HepG2 (cell line): Measurements from ENCODE around the gene B4GALT5. TPM values are rescaled to one million over a fixed set of nuclear protein-coding genes. Genes with fewer than 3 reads are reported as not detected.

Source experiments
- ATRX ChIP-seq: sonication (generic); formaldehyde crosslinking; IDR thresholded peaks from 2 replicates; pipeline ENCODE4 v1.4.0; 2020; ENCODE audit warnings: missing genetic modification reagents, borderline replicate concordance
- DZIP1 ChIP-seq: sonication (generic); formaldehyde crosslinking; IDR thresholded peaks from 2 replicates; pipeline ENCODE4 v1.5.0; 2020; ENCODE audit warnings: mild to moderate bottlenecking, missing genetic modification reagents
- FOSL2 ChIP-seq: sonication (generic); formaldehyde crosslinking; IDR thresholded peaks from 2 replicates; pipeline ENCODE4 v1.4.0; 2020; ENCODE audit warnings: missing genetic modification reagents
- HNF1B ChIP-seq: sonication (generic); formaldehyde crosslinking; IDR thresholded peaks from 2 replicates; pipeline ENCODE4 v1.5.1; 2020; ENCODE audit warnings: mild to moderate bottlenecking, moderate library complexity, missing genetic modification reagents
- IRF2 ChIP-seq: IDR thresholded peaks from 2 replicates; pipeline ENCODE4 v1.6.1; 2018; ENCODE audit warnings: missing genetic modification reagents, missing compliant biosample characterization
- NFKBIZ ChIP-seq: IDR thresholded peaks from 2 replicates; pipeline ENCODE4 v1.6.1; 2018; ENCODE audit warnings: missing genetic modification reagents, missing compliant biosample characterization
- TSC22D2 ChIP-seq: sonication (generic); formaldehyde crosslinking; IDR thresholded peaks from 2 replicates; pipeline ENCODE4 v1.5.1; 2020; ENCODE audit warnings: missing genetic modification reagents, mild to moderate bottlenecking, borderline replicate concordance
- ZFYVE20 ChIP-seq: sonication (generic); formaldehyde crosslinking; IDR thresholded peaks from 2 replicates; pipeline ENCODE4 v1.8.0; 2023; ENCODE audit warnings: low read depth, mild to moderate bottlenecking, moderate library complexity, missing genetic modification reagents, borderline replicate concordance
- ZNF337 ChIP-seq: sonication (generic); formaldehyde crosslinking; IDR thresholded peaks from 2 replicates; pipeline ENCODE4 v1.5.1; 2020; ENCODE audit warnings: missing genetic modification reagents, low read depth, mild to moderate bottlenecking, borderline replicate concordance
- ZNF350 ChIP-seq: sonication (generic); formaldehyde crosslinking; IDR thresholded peaks from 2 replicates; pipeline ENCODE4 v1.4.0; 2020; ENCODE audit warnings: mild to moderate bottlenecking, low read depth, missing genetic modification reagents, borderline replicate concordance
- ZNF589 ChIP-seq: sonication (generic); formaldehyde crosslinking; conservative IDR thresholded peaks from 2 replicates; pipeline ENCODE4 v1.8.0; 2022; ENCODE audit warnings: mild to moderate bottlenecking, moderate library complexity, missing genetic modification reagents
- ZNF7 ChIP-seq: IDR thresholded peaks from 2 replicates; pipeline ENCODE4 v1.6.1; 2016; ENCODE audit warnings: missing biosample characterization, missing genetic modification reagents
- ZNF709 ChIP-seq: sonication (generic); formaldehyde crosslinking; IDR thresholded peaks from 2 replicates; pipeline ENCODE4 v1.5.0; 2020; ENCODE audit warnings: mild to moderate bottlenecking, missing genetic modification reagents
- ZNF781 ChIP-seq: sonication (generic); formaldehyde crosslinking; IDR thresholded peaks from 2 replicates; pipeline ENCODE4 v1.5.1; 2020; ENCODE audit warnings: borderline replicate concordance, mild to moderate bottlenecking, missing genetic modification reagents; ENCODE audit errors: not compliant biosample characterization
- ZSCAN29 ChIP-seq: sonication (generic); formaldehyde crosslinking; conservative IDR thresholded peaks from 2 replicates; pipeline ENCODE4 v1.4.0; 2020; ENCODE audit warnings: mild to moderate bottlenecking, missing genetic modification reagents
- polyA plus RNA-seq, 8 experiments: library from polyadenylated mRNA; depleted of rRNA in 3 of 8; stranded (reverse) in 7 of 8; unstranded in 1 of 8; fragments of >200 nt; fragmentation: Illumina TruSeq in 4 of 8; extraction: Trizol in 4 of 8; gene quantifications; 2 replicates each; pipeline versions ENCODE4 v1.2.1 to v1.2.3, GENCODE V29; 2011 to 2016; ENCODE audit warnings: low read depth in 4 of 8, missing spikeins in 1 of 8, mixed read lengths in 1 of 8; ENCODE audit not compliant: insufficient read depth in 1 of 8
- total RNA-seq, 5 experiments: library from RNA; depleted of rRNA; stranded (reverse); fragments of >200 nt; fragmentation: Illumina TruSeq; extraction: Trizol; gene quantifications; 2 replicates each; pipeline ENCODE4 v1.2.3, GENCODE V29; 2016; ENCODE audit warnings: low read depth in 1 of 5
- TF ChIP-seq, protein P1 (sequence below): sonication (generic); formaldehyde crosslinking; IDR thresholded peaks from 2 replicates; pipeline ENCODE4 v1.5.1; 2020; ENCODE audit warnings: missing genetic modification reagents, mild to moderate bottlenecking, borderline replicate concordance
- TF ChIP-seq, protein P2 (sequence below): sonication (generic); formaldehyde crosslinking; IDR thresholded peaks from 2 replicates; pipeline ENCODE4 v1.5.0; 2020; ENCODE audit warnings: missing genetic modification reagents
- TF ChIP-seq, protein P3 (sequence below): sonication (generic); formaldehyde crosslinking; conservative IDR thresholded peaks from 2 replicates; pipeline ENCODE4 v1.4.0; 2020; ENCODE audit warnings: mild to moderate bottlenecking, missing genetic modification reagents, moderate library complexity

B4GALT5 gene
- total and polyA plus RNA-seq, 2 of the 13 experiments (the other 11 are each of a cell fraction or from before 2014, with no cell fraction given), result 27.3 to 30.9 TPM

GRCh38 chr20:49661560-49662329 is 51.9 kb downstream of the B4GALT5 start (continued):
- TF ChIP-seq DZIP1, result no peak
- no peak for TF ChIP-seq ZNF589 (CRISPR knock-in tag)
- TF ChIP-seq NFKBIZ (CRISPR knock-in tag), result no peak
- TF ChIP-seq, protein P1, sequence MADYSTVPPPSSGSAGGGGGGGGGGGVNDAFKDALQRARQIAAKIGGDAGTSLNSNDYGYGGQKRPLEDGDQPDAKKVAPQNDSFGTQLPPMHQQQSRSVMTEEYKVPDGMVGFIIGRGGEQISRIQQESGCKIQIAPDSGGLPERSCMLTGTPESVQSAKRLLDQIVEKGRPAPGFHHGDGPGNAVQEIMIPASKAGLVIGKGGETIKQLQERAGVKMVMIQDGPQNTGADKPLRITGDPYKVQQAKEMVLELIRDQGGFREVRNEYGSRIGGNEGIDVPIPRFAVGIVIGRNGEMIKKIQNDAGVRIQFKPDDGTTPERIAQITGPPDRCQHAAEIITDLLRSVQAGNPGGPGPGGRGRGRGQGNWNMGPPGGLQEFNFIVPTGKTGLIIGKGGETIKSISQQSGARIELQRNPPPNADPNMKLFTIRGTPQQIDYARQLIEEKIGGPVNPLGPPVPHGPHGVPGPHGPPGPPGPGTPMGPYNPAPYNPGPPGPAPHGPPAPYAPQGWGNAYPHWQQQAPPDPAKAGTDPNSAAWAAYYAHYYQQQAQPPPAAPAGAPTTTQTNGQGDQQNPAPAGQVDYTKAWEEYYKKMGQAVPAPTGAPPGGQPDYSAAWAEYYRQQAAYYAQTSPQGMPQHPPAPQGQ (CRISPR knock-in tag), result no peak
- TF ChIP-seq, protein P2, sequence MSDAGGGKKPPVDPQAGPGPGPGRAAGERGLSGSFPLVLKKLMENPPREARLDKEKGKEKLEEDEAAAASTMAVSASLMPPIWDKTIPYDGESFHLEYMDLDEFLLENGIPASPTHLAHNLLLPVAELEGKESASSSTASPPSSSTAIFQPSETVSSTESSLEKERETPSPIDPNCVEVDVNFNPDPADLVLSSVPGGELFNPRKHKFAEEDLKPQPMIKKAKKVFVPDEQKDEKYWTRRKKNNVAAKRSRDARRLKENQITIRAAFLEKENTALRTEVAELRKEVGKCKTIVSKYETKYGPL (CRISPR knock-in tag), result no peak
- no peak for TF ChIP-seq ZFYVE20
- TF ChIP-seq ZNF7 (CRISPR knock-in tag), result no peak
- TF ChIP-seq, protein P3, sequence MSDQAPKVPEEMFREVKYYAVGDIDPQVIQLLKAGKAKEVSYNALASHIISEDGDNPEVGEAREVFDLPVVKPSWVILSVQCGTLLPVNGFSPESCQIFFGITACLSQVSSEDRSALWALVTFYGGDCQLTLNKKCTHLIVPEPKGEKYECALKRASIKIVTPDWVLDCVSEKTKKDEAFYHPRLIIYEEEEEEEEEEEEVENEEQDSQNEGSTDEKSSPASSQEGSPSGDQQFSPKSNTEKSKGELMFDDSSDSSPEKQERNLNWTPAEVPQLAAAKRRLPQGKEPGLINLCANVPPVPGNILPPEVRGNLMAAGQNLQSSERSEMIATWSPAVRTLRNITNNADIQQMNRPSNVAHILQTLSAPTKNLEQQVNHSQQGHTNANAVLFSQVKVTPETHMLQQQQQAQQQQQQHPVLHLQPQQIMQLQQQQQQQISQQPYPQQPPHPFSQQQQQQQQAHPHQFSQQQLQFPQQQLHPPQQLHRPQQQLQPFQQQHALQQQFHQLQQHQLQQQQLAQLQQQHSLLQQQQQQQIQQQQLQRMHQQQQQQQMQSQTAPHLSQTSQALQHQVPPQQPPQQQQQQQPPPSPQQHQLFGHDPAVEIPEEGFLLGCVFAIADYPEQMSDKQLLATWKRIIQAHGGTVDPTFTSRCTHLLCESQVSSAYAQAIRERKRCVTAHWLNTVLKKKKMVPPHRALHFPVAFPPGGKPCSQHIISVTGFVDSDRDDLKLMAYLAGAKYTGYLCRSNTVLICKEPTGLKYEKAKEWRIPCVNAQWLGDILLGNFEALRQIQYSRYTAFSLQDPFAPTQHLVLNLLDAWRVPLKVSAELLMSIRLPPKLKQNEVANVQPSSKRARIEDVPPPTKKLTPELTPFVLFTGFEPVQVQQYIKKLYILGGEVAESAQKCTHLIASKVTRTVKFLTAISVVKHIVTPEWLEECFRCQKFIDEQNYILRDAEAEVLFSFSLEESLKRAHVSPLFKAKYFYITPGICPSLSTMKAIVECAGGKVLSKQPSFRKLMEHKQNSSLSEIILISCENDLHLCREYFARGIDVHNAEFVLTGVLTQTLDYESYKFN (CRISPR knock-in tag), result no peak
- no peak for TF ChIP-seq ZNF337 (CRISPR knock-in tag)
- no peak for TF ChIP-seq ZNF781 (CRISPR knock-in tag)
- no peak for TF ChIP-seq TSC22D2 (CRISPR knock-in tag)
- no peak for TF ChIP-seq ZNF709 (CRISPR knock-in tag)
- TF ChIP-seq HNF1B, result no peak
- peak; percentile 64; the same call in 1 of the 2 replicates for TF ChIP-seq IRF2 (CRISPR knock-in tag)
- no peak for TF ChIP-seq FOSL2 (CRISPR knock-in tag)
- TF ChIP-seq ZSCAN29 (CRISPR knock-in tag), result 0 out of 2 replicates have a peak, but pooled peaks have one; percentile 49
- TF ChIP-seq ZNF350 (CRISPR knock-in tag), result no peak
- TF ChIP-seq ATRX, result no peak
